CD14-positive monocyte (primary cell): ENCODE results near the gene MCRIP2. TPM values are rescaled to one million over a fixed set of nuclear protein-coding genes. Genes with fewer than 3 reads are reported as not detected.

Source experiments
- DNase-seq, 3 donors: peaks; one replicate each; pipeline ENCODE4 v3.0.0-alpha.2; 2011 to 2022
- H2AFZ ChIP-seq: 2 replicates; pipeline ENCODE4 v1.6.0; 2012; ENCODE audit warnings: mild to moderate bottlenecking, low read depth, low read length, inconsistent platforms; ENCODE audit not compliant: insufficient read depth, poor library complexity, severe bottlenecking
- H3K27ac ChIP-seq, 2 donors: 1 replicate in 1 of 2; 2 replicates in 1 of 2; pipeline ENCODE4 v1.5.1; 2012 to 2013; ENCODE audit warnings: low read length in 2 of 2, control low read depth in 1 of 2, inconsistent platforms in 1 of 2, low read depth in 1 of 2, mild to moderate bottlenecking in 1 of 2
- H3K27me3 ChIP-seq, 2 donors: one replicate each; pipeline versions ENCODE4 v1.6.0 to v1.6.1; 2011 to 2013; ENCODE audit warnings: low read length in 2 of 2; ENCODE audit not compliant: control insufficient read depth in 2 of 2, insufficient read depth in 2 of 2
- H3K36me3 ChIP-seq, 2 donors: replicated peaks in 1 of 2; 1 replicate in 1 of 2; 2 replicates in 1 of 2; pipeline versions ENCODE4 v1.5.1 to v1.6.1; 2012 to 2013; ENCODE audit warnings: low read length in 2 of 2, control low read depth in 1 of 2, inconsistent platforms in 1 of 2, mild to moderate bottlenecking in 1 of 2; ENCODE audit not compliant: insufficient read depth in 2 of 2, control insufficient read depth in 1 of 2
- H3K4me1 ChIP-seq, 2 donors: 1 replicate in 1 of 2; 2 replicates in 1 of 2; pipeline versions ENCODE4 v1.5.1 to v1.6.1; 2012 to 2013; ENCODE audit warnings: low read length in 2 of 2, control low read depth in 1 of 2, inconsistent platforms in 1 of 2, mild to moderate bottlenecking in 1 of 2, moderate library complexity in 1 of 2; ENCODE audit not compliant: insufficient read depth in 2 of 2, control insufficient read depth in 1 of 2
- H3K4me2 ChIP-seq: replicated peaks from 2 replicates; pipeline ENCODE3; 2012; ENCODE audit warnings: low read length, moderate library complexity, mild to moderate bottlenecking; ENCODE audit not compliant: poor library complexity, severe bottlenecking; ENCODE audit errors: extremely low read depth
- H3K4me3 ChIP-seq, 3 experiments: fragments of 200-600 bp in 1 of 3; sonication (generic) in 1 of 3; replicated peaks in 1 of 3; 1 replicate in 2 of 3; 2 replicates in 1 of 3; pipeline ENCODE4 v1.5.1; 2011 to 2013; ENCODE audit warnings: low read length in 3 of 3, mild to moderate bottlenecking in 3 of 3, control low read depth in 2 of 3, low read depth in 2 of 3, inconsistent platforms in 1 of 3, moderate library complexity in 1 of 3
- H3K79me2 ChIP-seq: 2 replicates; pipeline ENCODE4 v1.6.0; 2012; ENCODE audit warnings: mild to moderate bottlenecking, control low read depth, inconsistent platforms, low read length, moderate library complexity; ENCODE audit not compliant: insufficient read depth
- H3K9ac ChIP-seq: 2 replicates; pipeline ENCODE4 v1.6.0; 2017; ENCODE audit warnings: low read length, mild to moderate bottlenecking; ENCODE audit not compliant: insufficient read depth, poor library complexity, severe bottlenecking
- H3K9me3 ChIP-seq, 2 donors: replicated peaks in 1 of 2; 1 replicate in 1 of 2; 2 replicates in 1 of 2; pipeline versions ENCODE4 v1.5.1 to v1.6.1; 2012 to 2013; ENCODE audit warnings: low read length in 2 of 2, control low read depth in 1 of 2; ENCODE audit not compliant: control insufficient read depth in 1 of 2, insufficient read depth in 1 of 2
- H4K20me1 ChIP-seq: 2 replicates; pipeline ENCODE4 v1.6.0; 2012; ENCODE audit warnings: mild to moderate bottlenecking, low read length, control low read depth, moderate library complexity; ENCODE audit not compliant: insufficient read depth
- H3K27ac Mint-ChIP-seq, 7 donors: one replicate each; pipeline ENCODE4 v1.8.0; 2020; ENCODE audit warnings: mild to moderate bottlenecking in 7 of 7, mixed read lengths in 7 of 7, moderate library complexity in 6 of 7, inconsistent platforms in 2 of 7
- H3K27me3 Mint-ChIP-seq, 3 donors: one replicate each; pipeline ENCODE4 v1.8.0; 2021 to 2022; ENCODE audit warnings: low read depth in 3 of 3, mild to moderate bottlenecking in 3 of 3, mixed read lengths in 3 of 3, moderate library complexity in 3 of 3, inconsistent platforms in 1 of 3
- H3K36me3 Mint-ChIP-seq, 2 donors: one replicate each; pipeline ENCODE4 v1.8.0; 2020; ENCODE audit warnings: mixed read lengths in 2 of 2, inconsistent platforms in 1 of 2, mild to moderate bottlenecking in 1 of 2
- H3K4me1 Mint-ChIP-seq: one replicate; pipeline ENCODE4 v1.8.0; 2020; ENCODE audit warnings: mild to moderate bottlenecking, mixed read lengths
- H3K4me3 Mint-ChIP-seq, 2 donors: one replicate each; pipeline ENCODE4 v1.8.0; 2020; ENCODE audit warnings: mild to moderate bottlenecking in 2 of 2, mixed read lengths in 2 of 2, moderate library complexity in 1 of 2
- H3K9me3 Mint-ChIP-seq, 7 donors: one replicate each; pipeline ENCODE4 v1.8.0; 2020 to 2022; ENCODE audit warnings: mixed read lengths in 7 of 7, mild to moderate bottlenecking in 6 of 7, moderate library complexity in 6 of 7, inconsistent platforms in 2 of 7
- CTCF ChIP-seq: fragments of 200-600 bp; IDR thresholded peaks from one replicate; pipeline ENCODE4 v1.8.0; 2022; ENCODE audit warnings: antibody characterized with exemption, mild to moderate bottlenecking
- WGBS: methylation state at CpG from one replicate; pipeline ENCODE4 v1.1.5; 2013; ENCODE audit warnings: missing lambda C conversion rate; ENCODE audit not compliant: insufficient coverage; 5-methylcytosine and 5-hydroxymethylcytosine counted together
- intact Hi-C, 2 donors: fragments of 100-400 bp; cut with micrococcal nuclease; formaldehyde crosslinking; loops; one replicate each; pipeline versions ENCODE4 v1.15.0 to v1.15.1; 2023
- polyA plus RNA-seq, 3 donors: library from polyadenylated mRNA; depleted of rRNA in 1 of 3; unstranded in 2 of 3; stranded (reverse) in 1 of 3; fragments of 300-500 nt in 2 of 3; fragments of >200 nt in 1 of 3; fragmentation: Illumina TruSeq in 2 of 3; gene quantifications; 1 replicate in 2 of 3; 2 replicates in 1 of 3; pipeline ENCODE4 v1.2.3, GENCODE V29; 2012 to 2021

The MCRIP2 gene
- polyA plus RNA-seq, 3 donors: 23.7 to 65.6 (median 42.1) TPM

GRCh38 chr16:626787-627453, 14.7 kb upstream of the MCRIP2 start:
- Histone ChIP-seq H3K36me3 (peaks cover 43 to 56% of the 10 kb centered on the region in 2 donors), H3K4me1 (peaks cover 4 to 18% of the 10 kb centered on the region in 2 donors), H3K79me2 (peaks cover 10% of the 10 kb centered on the region), H3K4me3 (no peak overlapping the region), H2AFZ (no peak overlapping the region), H3K4me2 (no peak overlapping the region), H3K27ac (no peak overlapping the region), H3K9ac (no peak overlapping the region), H3K27me3 (no peaks in the 10 kb centered on the region), H4K20me1 (peaks cover 73% of the 10 kb centered on the region), H3K9me3 (no peaks in the 10 kb centered on the region)
- no peak for DNase-seq
- WGBS: 93% methylated on average over 27 of the region's 29 CpGs
- peaks cover 2 to 12% (median 2%) of the 10 kb centered on the region in 3 donors for H3K27me3 Mint-ChIP-seq
- H3K27ac Mint-ChIP-seq: peak overlapping the region in 2 of 7 donors; percentile 13 to 54
- no peak overlapping the region for H3K4me3 Mint-ChIP-seq
- intact Hi-C loops: no loop called here
- H3K4me1 Mint-ChIP-seq: peaks cover 2% of the 10 kb centered on the region
- TF ChIP-seq CTCF: no peak
- peaks cover 0 to 3% (median 0%) of the 10 kb centered on the region in 7 donors for H3K9me3 Mint-ChIP-seq
- H3K36me3 Mint-ChIP-seq: peaks cover 31 to 60% of the 10 kb centered on the region in 2 donors

- intact Hi-C loops: no loop called here
- no peaks in the 10 kb centered on the region for H3K9me3 Mint-ChIP-seq
- H3K4me1 ChIP-seq: peaks cover 4 to 18% of the 10 kb centered on the region in 2 donors
These were observed 14.0 kb upstream of the MCRIP2 start for GRCh38 chr16:627454-628239.

More at GRCh38 chr16:627454-628239, 14.0 kb upstream of the MCRIP2 start:
- H3K27ac Mint-ChIP-seq: peak overlapping the region in 2 of 7 donors; percentile 13 to 54
- H3K36me3 ChIP-seq: peaks cover 43 to 56% of the 10 kb centered on the region in 2 donors
- H3K4me3 ChIP-seq: no peak overlapping the region
- H3K9ac ChIP-seq: no peak overlapping the region
- peaks cover 2% of the 10 kb centered on the region for H3K4me1 Mint-ChIP-seq
- 93% methylated on average over 39 of the region's 50 CpGs for WGBS
- DNase-seq: no peak
- H3K4me2 ChIP-seq: no peak overlapping the region
- H3K27me3 Mint-ChIP-seq: peaks cover 2 to 12% (median 5%) of the 10 kb centered on the region in 3 donors
- no peak overlapping the region for H2AFZ ChIP-seq
- no peaks in the 10 kb centered on the region for H3K27me3 ChIP-seq
- peaks cover 5% of the 10 kb centered on the region for H3K79me2 ChIP-seq
- H3K27ac ChIP-seq: no peak overlapping the region
- peaks cover 31 to 56% of the 10 kb centered on the region in 2 donors for H3K36me3 Mint-ChIP-seq
- H3K9me3 ChIP-seq: no peaks in the 10 kb centered on the region
- no peak overlapping the region for H3K4me3 Mint-ChIP-seq
- no peak for TF ChIP-seq CTCF
- H4K20me1 ChIP-seq: peaks cover 67% of the 10 kb centered on the region
